HT1080 (cell line): ENCODE measurements around the gene IPPK. TPM values are rescaled to one million over a fixed set of nuclear protein-coding genes. Genes with fewer than 3 reads are reported as not detected.

Experiments
- DNase-seq: peaks from one replicate; pipeline ENCODE4 v3.0.0-alpha.2; 2015; ENCODE audit warnings: low read depth
- total RNA-seq: library from RNA; depleted of rRNA; stranded (reverse); fragments of >200 nt; shearing (Covaris generic); gene quantifications from 2 replicates; pipeline ENCODE4 v1.2.3, GENCODE V29; 2014

The IPPK gene
- total RNA-seq, 1 experiment from 2014 or later, result 25.0 TPM

DNA sequence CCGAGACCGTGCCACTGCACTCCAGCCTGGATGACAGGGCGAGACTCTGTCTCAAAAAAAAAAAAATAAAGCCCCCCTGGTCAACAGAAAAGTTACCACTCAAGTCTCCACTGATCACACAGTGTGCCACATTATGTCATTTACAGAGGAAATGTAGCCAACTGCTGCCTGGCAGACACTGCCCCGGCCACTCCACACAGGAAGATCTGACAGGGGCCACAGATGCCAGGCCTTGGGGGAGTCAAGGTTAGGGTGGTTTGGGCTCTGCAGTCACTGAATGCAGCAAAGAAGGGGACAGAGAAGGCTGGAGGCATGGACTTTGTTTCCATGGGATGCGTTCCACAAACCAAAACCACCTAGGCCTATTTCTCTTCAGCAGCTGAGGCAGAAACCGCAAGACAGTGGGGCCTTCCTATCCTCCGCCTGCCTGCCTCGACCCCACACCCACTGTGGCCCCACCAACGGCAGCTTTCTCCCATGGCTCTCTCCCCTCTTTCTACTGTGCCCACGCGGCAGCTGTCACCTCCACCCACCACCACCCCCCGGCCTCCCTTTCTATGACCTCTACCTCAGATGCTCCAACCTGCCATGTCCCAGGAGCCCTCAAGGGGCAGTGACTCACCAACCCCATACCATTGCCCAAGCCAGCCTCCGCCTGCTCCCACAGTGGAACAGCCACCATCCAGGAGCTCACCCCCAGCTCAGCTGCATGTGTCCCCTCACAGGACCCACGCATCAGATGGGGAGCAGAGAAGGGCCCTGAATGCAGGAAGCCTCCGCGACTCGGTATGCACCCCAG, 12.4 kb downstream of the IPPK start:
- DNase-seq, result no peak

GRCh38 chr9:92656537-92656925, 13.4 kb downstream of the IPPK start:
- DNase-seq, result no peak

DNA sequence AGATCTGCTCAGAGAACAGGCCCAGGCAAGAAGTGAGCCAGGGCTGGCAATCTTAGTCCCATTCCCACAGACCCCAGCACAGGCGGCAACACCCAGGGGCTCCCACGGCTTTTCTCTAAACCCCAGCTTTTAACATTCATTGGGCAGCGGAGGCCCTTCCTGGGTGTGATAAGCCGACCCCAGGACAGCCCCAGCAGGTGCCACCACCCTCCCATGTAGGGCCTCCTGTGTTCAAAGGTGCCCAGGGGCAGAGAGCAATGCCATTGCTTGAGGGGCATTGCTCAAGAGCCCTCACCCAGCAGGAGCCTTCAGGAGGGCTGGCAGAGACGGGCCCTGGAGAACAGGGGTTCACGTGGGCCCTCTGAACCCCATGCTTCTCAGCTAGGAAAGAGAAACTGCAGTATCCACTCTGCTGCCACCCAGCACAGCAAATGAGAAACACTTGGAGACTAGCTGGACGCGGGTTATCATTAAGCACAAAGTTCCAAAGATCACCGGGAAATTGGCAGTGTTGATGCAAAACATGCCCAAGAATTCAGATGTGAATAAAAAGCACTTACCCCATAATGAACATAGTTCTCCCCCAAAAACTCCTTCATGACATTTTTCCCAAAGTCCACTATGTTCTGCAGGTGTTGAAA, 13.9 kb downstream of the IPPK start:
- no peak for DNase-seq

DNA sequence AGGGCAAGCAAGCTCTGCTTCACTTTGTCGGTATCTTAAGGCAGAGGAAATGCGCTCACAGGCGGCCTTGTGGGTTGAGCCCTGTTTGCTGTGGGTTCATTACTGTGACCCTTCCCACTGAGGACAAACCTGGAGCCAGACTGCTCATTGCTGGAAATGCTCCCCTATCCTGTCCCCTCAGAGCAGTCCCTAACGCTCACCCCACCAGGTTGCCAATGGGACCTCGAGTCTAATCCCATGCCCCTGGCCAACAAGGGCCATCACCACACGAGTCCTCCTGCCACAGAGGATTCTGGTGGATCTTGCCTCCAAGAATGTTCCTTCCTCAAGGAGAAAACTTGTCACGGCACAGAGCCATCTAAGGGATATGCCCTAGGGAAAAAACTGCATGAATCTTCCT, 14.6 kb downstream of the IPPK start:
- no peak for DNase-seq

- DNase-seq, result no peak
Observed at GRCh38 chr9:92654481-92655301, 15.2 kb downstream of the IPPK start.

DNA sequence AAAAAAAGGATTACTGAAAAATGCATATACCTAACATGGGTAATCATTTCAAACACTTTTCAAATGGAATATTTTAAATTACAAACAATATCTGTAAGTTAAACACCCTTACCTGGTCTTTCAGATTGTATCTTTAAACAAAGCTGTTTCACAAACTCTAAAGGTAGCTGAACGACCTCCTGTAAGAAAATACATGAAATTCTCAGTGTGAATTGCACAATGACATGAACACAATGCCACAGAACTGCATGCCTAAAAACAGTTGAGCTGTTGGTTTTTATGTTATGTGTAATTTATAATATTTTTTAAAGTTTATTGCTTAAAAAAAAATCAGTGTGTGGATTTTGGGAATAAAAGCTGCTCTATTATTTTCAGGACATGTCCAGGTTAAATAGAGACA, 17.5 kb downstream of the IPPK start:
- no peak for DNase-seq

DNA sequence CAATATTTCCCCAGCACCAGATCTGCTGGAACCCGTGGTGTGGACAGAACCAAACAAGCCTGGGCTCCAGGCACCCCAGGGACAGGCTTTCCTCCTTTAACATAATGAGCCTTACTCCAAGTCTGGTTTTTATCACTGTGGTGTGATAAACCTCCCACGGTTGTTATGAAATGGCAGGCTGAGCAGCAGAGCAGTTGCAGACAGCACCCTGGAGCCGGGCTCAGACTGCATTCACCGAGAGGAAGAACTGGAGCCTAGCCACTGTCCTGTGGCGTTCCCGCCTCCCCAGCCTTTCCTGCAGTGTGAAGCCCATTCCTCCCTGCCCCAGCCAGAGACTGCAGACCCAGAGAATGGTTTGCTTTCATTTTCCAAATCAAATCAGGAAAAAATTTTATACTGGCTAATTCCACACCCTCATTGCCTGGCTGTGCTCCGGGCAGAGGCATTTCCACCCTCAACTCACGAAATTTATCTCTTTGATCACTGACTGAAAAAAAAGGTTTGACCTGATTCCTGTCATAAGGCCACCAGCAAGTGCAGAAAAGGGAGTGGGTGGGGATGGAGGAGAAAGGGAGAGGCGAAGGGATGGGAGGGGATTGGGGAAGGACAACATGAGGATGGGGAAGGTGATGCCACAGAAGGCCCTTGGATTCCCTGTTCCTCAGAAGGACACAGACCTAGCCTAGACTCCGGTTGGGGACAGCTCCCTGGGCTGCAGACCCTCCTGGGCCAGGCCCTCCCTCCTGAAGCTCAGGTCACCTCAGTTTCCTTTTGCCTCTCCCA, 18.9 kb downstream of the IPPK start:
- DNase-seq, result no peak

DNA sequence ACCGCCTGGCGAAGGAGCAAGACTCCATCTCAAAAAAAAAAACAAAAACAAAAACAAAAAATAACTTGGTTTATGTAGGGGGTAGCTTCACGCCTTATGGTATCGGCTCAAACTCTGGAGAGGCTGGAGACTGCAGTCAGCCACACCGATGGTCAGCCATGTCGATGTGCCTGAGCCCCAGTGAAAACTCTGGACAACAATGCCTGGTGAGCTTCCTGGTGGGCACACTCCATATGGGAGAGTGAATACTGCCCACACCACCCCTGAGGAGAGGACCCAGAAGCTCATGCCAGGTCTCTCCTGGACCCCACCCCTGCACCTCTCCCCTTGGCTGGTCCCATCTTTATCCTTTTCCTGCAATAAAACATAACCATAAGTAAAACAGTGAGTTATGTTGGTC, 19.6 kb downstream of the IPPK start:
- DNase-seq, result no peak

GRCh38 chr9:92649007-92649406, 20.9 kb downstream of the IPPK start:
- DNase-seq, result no peak

- DNase-seq, result no peak
Observed at GRCh38 chr9:92648474-92648971, 21.4 kb downstream of the IPPK start.

GRCh38 chr9:92647671-92648473, 22.1 kb downstream of the IPPK start:
- no peak for DNase-seq

GRCh38 chr9:92645041-92645440, 24.9 kb downstream of the IPPK start:
- no peak for DNase-seq

GRCh38 chr9:92644278-92644677, 25.7 kb downstream of the IPPK start:
- no peak for DNase-seq

GRCh38 chr9:92642564-92642963, 27.4 kb downstream of the IPPK start:
- no peak for DNase-seq

DNA sequence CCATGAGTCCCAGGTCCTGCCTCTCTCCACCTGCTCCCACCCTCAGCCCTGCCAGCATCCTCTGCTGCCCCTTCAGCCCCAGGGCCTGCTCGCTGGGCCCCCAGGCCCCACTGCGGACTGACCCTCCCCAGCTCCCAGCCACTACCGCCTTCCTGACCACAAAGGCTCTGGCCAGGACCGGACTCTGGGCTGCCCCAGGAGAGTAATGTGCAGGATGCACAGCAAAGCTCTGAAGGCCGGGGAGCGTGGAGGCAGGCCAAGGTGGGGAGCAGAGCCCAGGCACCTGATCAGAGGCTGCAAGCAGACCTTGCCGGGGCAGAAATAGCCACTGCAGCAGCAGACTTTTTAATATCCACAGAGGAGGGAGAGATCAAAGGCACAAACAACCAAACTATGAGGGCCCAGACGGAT, 27.9 kb downstream of the IPPK start:
- no peak for DNase-seq

- no peak for DNase-seq
Observed at GRCh38 chr9:92641092-92641809, 28.7 kb downstream of the IPPK start.

DNA sequence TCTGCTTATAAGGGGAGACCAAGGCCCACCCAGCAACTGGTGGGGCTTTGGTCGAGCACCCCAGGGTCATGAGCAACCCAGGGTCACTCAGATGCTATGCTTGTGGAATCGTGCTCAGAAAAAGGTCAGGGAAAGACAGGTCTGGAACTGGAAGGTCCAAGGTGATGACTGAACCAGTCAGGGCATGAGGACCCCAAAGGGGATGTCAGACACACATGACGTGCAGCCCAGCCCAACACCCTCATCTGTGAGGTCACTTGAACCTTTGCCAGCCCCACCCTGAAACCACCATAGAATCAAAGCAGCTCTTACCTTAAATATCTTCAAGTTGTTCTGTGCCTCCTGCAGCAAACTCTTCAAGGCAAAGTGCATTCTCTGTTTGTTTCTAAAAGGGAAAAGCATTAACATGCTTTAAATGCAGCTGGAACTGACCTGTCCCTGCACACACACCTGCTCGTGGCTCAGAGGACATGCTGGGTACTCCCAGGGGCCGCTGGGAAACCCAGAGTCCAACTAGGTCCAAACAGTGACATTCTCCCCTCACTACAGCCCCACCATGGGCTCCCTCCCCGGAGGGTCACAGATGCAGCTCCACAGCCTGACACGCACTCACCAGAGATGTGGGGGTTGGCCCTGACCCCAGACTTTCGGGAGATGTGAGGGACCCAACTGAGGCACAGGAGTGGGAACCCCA, 29.4 kb downstream of the IPPK start:
- no peak for DNase-seq

DNA sequence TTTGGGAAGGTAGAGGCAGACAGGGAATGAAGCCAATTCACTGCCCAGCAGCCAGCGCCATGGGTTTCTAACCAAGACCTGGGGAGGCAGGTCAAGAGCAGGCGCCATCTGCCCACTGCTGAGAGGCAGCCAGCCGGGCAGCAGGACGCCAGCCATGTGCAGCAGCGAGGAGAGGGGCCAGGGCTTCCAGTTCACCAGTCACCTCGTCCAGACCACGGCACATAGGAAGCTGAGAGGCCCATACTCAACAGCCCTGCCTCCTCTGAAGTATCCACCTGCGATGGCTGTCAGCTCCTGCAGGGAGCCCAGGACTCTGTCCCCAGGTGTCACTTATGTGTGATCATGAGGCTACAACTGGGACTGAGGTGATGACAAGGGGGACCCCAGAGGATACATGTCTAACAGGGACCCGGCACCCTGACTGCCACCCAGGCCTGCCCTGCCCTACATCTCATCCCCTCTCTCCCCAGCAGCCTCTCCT, 30.1 kb downstream of the IPPK start:
- DNase-seq, result no peak

GRCh38 chr9:92639124-92639523, 30.8 kb downstream of the IPPK start:
- DNase-seq, result no peak
